K562 (cell line): Measurements from ENCODE around the gene YTHDC1. TPM values are rescaled to one million over a fixed set of nuclear protein-coding genes. Genes with fewer than 3 reads are reported as not detected.

Source experiments
- CBX1 ChIP-seq: sonication (generic); IDR thresholded peaks from 2 replicates; pipeline ENCODE4 v1.6.1; 2016; ENCODE audit warnings: antibody characterized with exemption, low read depth, mild to moderate bottlenecking
- FOXP4 ChIP-seq: sonication (generic); formaldehyde crosslinking; IDR thresholded peaks from 2 replicates; pipeline ENCODE4 v1.8.0; 2022; ENCODE audit warnings: mild to moderate bottlenecking, missing genetic modification reagents, borderline replicate concordance
- HBP1 ChIP-seq: fragments of 450-650 bp; formaldehyde crosslinking; IDR thresholded peaks from 2 replicates; pipeline ENCODE4 v1.4.0; 2022; ENCODE audit warnings: missing genetic modification characterization
- REST ChIP-seq, 2 experiments: fragments of 450-650 bp; formaldehyde crosslinking in 1 of 2; IDR thresholded peaks; 2 replicates each; pipeline versions ENCODE4 v1.4.0 to v1.6.1; 2014 to 2020; ENCODE audit warnings: mild to moderate bottlenecking in 2 of 2, borderline replicate concordance in 1 of 2, low read depth in 1 of 2
- SREBF2 ChIP-seq: sonication (generic); formaldehyde crosslinking; IDR thresholded peaks from 2 replicates; pipeline ENCODE4 v1.4.0; 2020; ENCODE audit warnings: mild to moderate bottlenecking, missing genetic modification reagents
- TBL1XR1 ChIP-seq, 2 experiments: IDR thresholded peaks; 2 replicates each; pipeline ENCODE4 v1.6.1; 2012; ENCODE audit warnings: improper control_type of control experiment in 2 of 2, low read length in 2 of 2, mild to moderate bottlenecking in 1 of 2
- TFE3 ChIP-seq: fragments of 450-650 bp; formaldehyde crosslinking; IDR thresholded peaks from 2 replicates; pipeline ENCODE4 v1.4.0; 2020; ENCODE audit warnings: mild to moderate bottlenecking, mixed read lengths
- ZKSCAN8 ChIP-seq: fragments of 200-800 bp; sonication (Bioruptor generic); IDR thresholded peaks from 2 replicates; pipeline ENCODE4 v1.6.1; 2016; ENCODE audit warnings: missing genetic modification characterization, missing compliant biosample characterization
- polyA plus RNA-seq, 8 experiments: library from polyadenylated mRNA; depleted of rRNA in 4 of 8; stranded (reverse) in 5 of 8; unstranded in 3 of 8; fragments of >200 nt; fragmentation: Nextera tagmentation in 2 of 8; fragmentation: Illumina TruSeq in 1 of 8; extraction: Ambion mirVana in 2 of 8; extraction: Trizol in 1 of 8; gene quantifications; 2 replicates each; pipeline versions ENCODE4 v1.2.1 to v1.2.3, GENCODE V29; 2011 to 2014; ENCODE audit warnings: inconsistent platforms in 1 of 8, missing spikeins in 1 of 8
- total RNA-seq, 7 experiments: library from RNA; depleted of rRNA in 6 of 7; stranded (reverse); fragments of >200 nt in 6 of 7; fragmentation: Illumina TruSeq in 2 of 7; extraction: Trizol in 2 of 7; gene quantifications; 2 replicates each; pipeline versions ENCODE4 v1.2.1 to v1.2.3, GENCODE V29; 2011 to 2021; ENCODE audit warnings: low replicate concordance in 1 of 7

The YTHDC1 gene
- total and polyA plus RNA-seq, 9 of the 15 experiments (the other 6 are each of a cell fraction or from before 2014, with no cell fraction given) = 9.8 to 65.4 (median 51.7) TPM

GRCh38 chr4:68264875-68265565 is 84.9 kb downstream of the YTHDC1 start (continued):
- TF ChIP-seq TFE3 (CRISPR knock-in tag) = no peak
- no peak for TF ChIP-seq REST (IDR thresholded peaks at IDR 0.05; ENCODE audit: borderline replicate concordance)
- no peak for TF ChIP-seq REST (CRISPR knock-in tag; IDR thresholded peaks at IDR 0.05; ENCODE audit: low read depth)
- no peak for TF ChIP-seq TBL1XR1 (IDR thresholded peaks at IDR 0.05; ENCODE audit: low read length in 2 of 2)
- no peak for TF ChIP-seq SREBF2 (CRISPR knock-in tag)
- TF ChIP-seq ZKSCAN8 (CRISPR knock-in tag) = no peak
- TF ChIP-seq CBX1 = no peak
- no peak for TF ChIP-seq HBP1 (CRISPR knock-in tag)
- TF ChIP-seq FOXP4 (CRISPR knock-in tag) = no peak
